Brain microvascular endothelial cell (primary cell): ENCODE results near the gene AFF3.
"Not testable (repeated sequence)": the region's sequence is repeated elsewhere in the genome, so short reads cannot be mapped to it uniquely, and the experiment has no call there.

ENCODE experiments used
- DNase-seq: peaks from one replicate; pipeline ENCODE4 v3.0.0-alpha.2; 2020
- H3K27ac ChIP-seq: fragments of 250-450 bp; sonication (Bioruptor Pico); 2 replicates; pipeline ENCODE4 v1.5.1; 2020; ENCODE audit warnings: mild to moderate bottlenecking, moderate library complexity
- H3K27me3 ChIP-seq: fragments of 250-450 bp; sonication (Bioruptor Pico); replicated peaks from 2 replicates; pipeline ENCODE4 v1.5.1; 2020; ENCODE audit warnings: mild to moderate bottlenecking
- H3K36me3 ChIP-seq: fragments of 250-450 bp; sonication (Bioruptor Pico); replicated peaks from 2 replicates; pipeline ENCODE4 v1.5.1; 2020; ENCODE audit warnings: mild to moderate bottlenecking
- H3K4me3 ChIP-seq: 2 replicates; pipeline ENCODE4 v1.5.1; 2011; ENCODE audit warnings: low read depth, mild to moderate bottlenecking, control low read depth, low read length, moderate library complexity
- CTCF ChIP-seq: IDR thresholded peaks from 2 replicates; pipeline ENCODE4 v1.5.1; 2011; ENCODE audit warnings: low read depth, mild to moderate bottlenecking, moderate library complexity, low read length, control low read depth, inconsistent platforms; ENCODE audit errors: missing control alignments
- in situ Hi-C: cut with HindIII; loops from 2 replicates; pipeline ENCODE4 v1.10.0; 2017; ENCODE audit warnings: low sequenced_read_pairs, low pct_ligation_motif_present

Gene AFF3

GRCh38 chr2:99662761-99663341, 479.5 kb downstream of the AFF3 start:
- DNase-seq: peak; percentile 82
- Histone ChIP-seq H3K27me3 (no peaks in the 10 kb centered on the region), H3K4me3 (no peak overlapping the region), H3K36me3 (no peaks in the 10 kb centered on the region), H3K27ac (peak overlapping the region; percentile 79)
- in situ Hi-C loops: no loop called here
- no peak for TF ChIP-seq CTCF

- H3K27ac ChIP-seq, H3K36me3 ChIP-seq, H3K27me3 ChIP-seq, DNase-seq, in situ Hi-C loops, H3K4me3 ChIP-seq: not testable (repeated sequence)
Observed at GRCh38 chr2:99661761-99662160, 480.6 kb downstream of the AFF3 start.

GRCh38 chr2:99660616-99661406, 481.6 kb downstream of the AFF3 start:
- Histone ChIP-seq H3K4me3 (no peak overlapping the region), H3K27ac (no peak overlapping the region), H3K36me3 (no peaks in the 10 kb centered on the region), H3K27me3 (no peaks in the 10 kb centered on the region)
- no peak for TF ChIP-seq CTCF
- DNase-seq: no peak
- in situ Hi-C loops: no loop called here

GRCh38 chr2:99659874-99660273, 482.5 kb downstream of the AFF3 start:
- DNase-seq: no peak

GRCh38 chr2:99657691-99658258, 484.6 kb downstream of the AFF3 start:
- Histone ChIP-seq H3K4me3 (no peak overlapping the region), H3K36me3 (no peaks in the 10 kb centered on the region), H3K27me3 (no peaks in the 10 kb centered on the region), H3K27ac (no peak overlapping the region)
- no peak for TF ChIP-seq CTCF
- no peak for DNase-seq
- in situ Hi-C loops: no loop called here

More at GRCh38 chr2:99659874-99660273, 482.5 kb downstream of the AFF3 start:
- Histone ChIP-seq H3K36me3 (no peaks in the 10 kb centered on the region), H3K27ac (no peak overlapping the region), H3K27me3 (no peaks in the 10 kb centered on the region), H3K4me3 (no peak overlapping the region)
- no peak for TF ChIP-seq CTCF
- in situ Hi-C loops: no loop called here

GRCh38 chr2:99656994-99657393, 485.4 kb downstream of the AFF3 start:
- no peak for DNase-seq
- Histone ChIP-seq H3K4me3 (no peak overlapping the region), H3K27ac (no peak overlapping the region), H3K36me3 (no peaks in the 10 kb centered on the region), H3K27me3 (no peaks in the 10 kb centered on the region)
- TF ChIP-seq CTCF: no peak
- in situ Hi-C loops: no loop called here
